Transverse colon (tissue), 4 donors: ENCODE results near the gene TRPM3. TPM values are rescaled to one million over a fixed set of nuclear protein-coding genes. Genes with fewer than 3 reads are reported as not detected.

Experiments used
- DNase-seq: peaks from one replicate; pipeline ENCODE4 v3.0.0-alpha.2; 2019
- H3K27ac ChIP-seq, 4 donors: fragments of 200-600 bp; sonication (generic); 2 replicates each; pipeline ENCODE4 v1.5.1; 2016 to 2018; ENCODE audit warnings: inconsistent platforms in 4 of 4
- H3K27me3 ChIP-seq: fragments of 200-600 bp; sonication (generic); 2 replicates; pipeline ENCODE4 v1.5.1; 2017; ENCODE audit warnings: inconsistent platforms
- H3K36me3 ChIP-seq, 4 donors: fragments of 200-600 bp; sonication (generic); 2 replicates each; pipeline ENCODE4 v1.5.1; 2017 to 2019; ENCODE audit warnings: inconsistent platforms in 4 of 4
- H3K4me1 ChIP-seq, 4 donors: fragments of 200-600 bp; sonication (generic); 2 replicates each; pipeline ENCODE4 v1.5.1; 2017 to 2020; ENCODE audit warnings: inconsistent platforms in 4 of 4
- H3K4me3 ChIP-seq, 4 donors: fragments of 200-600 bp; sonication (generic); 1 replicate in 1 of 4; 2 replicates in 3 of 4; pipeline versions ENCODE4 v1.5.1 to v1.6.1; 2017 to 2019; ENCODE audit warnings: inconsistent platforms in 4 of 4
- H3K9me3 ChIP-seq, 2 donors: fragments of 200-600 bp; sonication (generic); 2 replicates each; pipeline ENCODE4 v1.5.1; 2017 to 2019; ENCODE audit warnings: inconsistent platforms in 2 of 2
- CTCF ChIP-seq, 5 experiments: fragments of 200-600 bp in 3 of 5; fragments of 450-650 bp in 2 of 5; sonication (generic) in 3 of 5; IDR thresholded peaks; 1 replicate in 2 of 5; 2 replicates in 3 of 5; pipeline ENCODE4 v1.5.1; 2016 to 2017; ENCODE audit warnings: antibody characterized with exemption in 5 of 5, inconsistent platforms in 3 of 5, mild to moderate bottlenecking in 2 of 5, moderate library complexity in 1 of 5
- EP300 ChIP-seq: sonication (generic); formaldehyde crosslinking; IDR thresholded peaks from one replicate; pipeline ENCODE4 v1.6.1; 2017; ENCODE audit warnings: antibody characterized with exemption, low read depth
- POLR2A ChIP-seq: fragments of 450-650 bp; IDR thresholded peaks from one replicate; pipeline ENCODE4 v1.6.1; 2016; ENCODE audit warnings: antibody characterized with exemption, mild to moderate bottlenecking, moderate library complexity
- POLR2AphosphoS5 ChIP-seq, 3 donors: sonication (generic); formaldehyde crosslinking; IDR thresholded peaks; one replicate each; pipeline ENCODE4 v1.6.1; 2016; ENCODE audit warnings: antibody characterized with exemption in 3 of 3
- WGBS, 2 donors: methylation state at CpG; one replicate each; pipeline ENCODE4 v1.1.5; 2018; ENCODE audit warnings: low coverage in 1 of 2; 5-methylcytosine and 5-hydroxymethylcytosine counted together
- in situ Hi-C, 4 donors: fragments of 200-750 bp; cut with MboI; loops; one replicate each; pipeline versions ENCODE4 v1.15.0 to v1.15.1; 2017; ENCODE audit warnings: low sequenced_read_pairs in 3 of 4, low pct_ligation_motif_present in 1 of 4, low pct_unique_long_range_greater_than_20kb in 1 of 4
- intact Hi-C: fragments of 100-400 bp; cut with DNase I; formaldehyde crosslinking; loops from one replicate; pipeline ENCODE4 v1.15.1; 2023; ENCODE audit warnings: low total_unique reads
- total RNA-seq, 4 donors: library from RNA; depleted of rRNA; stranded (reverse); fragments of >200 nt; gene quantifications; one replicate each; pipeline ENCODE4 v1.1.0, GENCODE V29; 2016

Gene TRPM3
- total RNA-seq, 4 donors from 2014 or later: 0.16 to 1.2 (median 0.32) TPM

DNA sequence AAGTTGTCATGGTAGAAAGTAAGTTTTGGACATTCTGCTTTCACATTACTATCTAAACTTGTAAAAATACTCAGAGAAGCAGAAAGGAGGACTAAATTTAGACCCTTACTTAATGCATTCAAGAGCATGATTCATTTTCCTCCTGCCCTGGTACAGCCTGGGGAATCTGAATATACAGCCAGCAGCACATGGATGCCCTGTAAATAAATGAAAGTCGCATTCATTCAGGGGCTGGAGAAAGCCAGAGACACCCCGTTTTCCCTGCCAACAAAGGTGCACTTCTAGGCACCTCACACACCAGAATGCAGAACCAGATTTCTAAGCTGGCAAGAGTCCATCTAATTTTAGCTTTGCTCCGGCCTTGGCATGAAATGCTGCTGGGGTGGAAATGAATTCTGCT lies 534.2 kb downstream of the TRPM3 start:
- Histone ChIP-seq H3K9me3 (no peaks in the 10 kb centered on the region), H3K27me3 (no peaks in the 10 kb centered on the region), H3K4me3 (no peak overlapping the region), H3K4me1 (peaks cover 14 to 27% (median 17%) of the 10 kb centered on the region in 4 donors), H3K36me3 (no peaks in the 10 kb centered on the region), H3K27ac (peak overlapping the region; percentile 74 to 84 (median 82))
- in situ Hi-C loops (loop anchor here in 2 of 4 donors (10.0 to 25.0 kb wide), 3 partner anchors 100 to 600 kb away; no protein-coding TSS in a partner anchor), intact Hi-C loops (loop anchor here (5.0 kb wide), 1 partner anchor 170 kb away; no protein-coding TSS in a partner anchor)
- TF ChIP-seq POLR2AphosphoS5 (IDR thresholded peaks at IDR 0.05): peak in 1 of 3 donors; percentile 22
- TF ChIP-seq EP300: no peak
- no peak for TF ChIP-seq POLR2A
- no peak for TF ChIP-seq CTCF (IDR thresholded peaks at IDR 0.05)
- DNase-seq: no peak
- whole genome bisulfite sequencing, 2 donors: 63% methylated on average over 3 of the region's 3 CpGs; no CpG with 5 or more reads in 1 of the 2 donors

DNA sequence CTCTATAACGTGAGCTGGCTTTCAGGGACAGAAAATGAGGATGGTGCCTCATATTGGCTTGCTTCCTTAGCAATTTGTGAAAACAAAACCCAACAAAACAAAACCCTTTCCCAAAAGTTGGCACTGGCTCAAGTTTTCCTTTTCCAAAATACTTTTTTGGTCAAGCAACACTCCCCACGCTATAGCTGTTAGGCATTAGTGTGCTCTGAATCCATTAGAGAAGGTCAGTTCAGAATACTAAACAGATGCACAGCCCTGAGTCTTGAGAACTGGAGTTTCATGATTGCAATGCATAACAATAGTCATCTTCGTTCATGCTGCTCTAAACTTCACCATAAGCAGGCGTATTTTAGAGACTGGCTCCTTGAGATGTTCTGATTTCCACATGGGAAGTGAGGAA lies 534.9 kb downstream of the TRPM3 start:
- H3K27ac ChIP-seq: peak overlapping the region; percentile 74 to 84 (median 82)
- no peaks in the 10 kb centered on the region for H3K27me3 ChIP-seq
- no peaks in the 10 kb centered on the region for H3K9me3 ChIP-seq
- no peak overlapping the region for H3K4me3 ChIP-seq
- peaks cover 14 to 27% (median 17%) of the 10 kb centered on the region in 4 donors for H3K4me1 ChIP-seq
- intact Hi-C loops (loop anchor here (5.0 kb wide), 1 partner anchor 169 kb away; no protein-coding TSS in a partner anchor), in situ Hi-C loops (loop anchor here in 2 of 4 donors (10.0 to 25.0 kb wide), 3 partner anchors 101 to 599 kb away; no protein-coding TSS in a partner anchor)
- WGBS, 2 donors: 65 to 80% methylated on average over 3 to 4 of the region's 4 CpGs
- no peaks in the 10 kb centered on the region for H3K36me3 ChIP-seq
- no peak for DNase-seq
- TF ChIP-seq POLR2A (no peak), CTCF (IDR thresholded peaks at IDR 0.05) (no peak), EP300 (no peak), POLR2AphosphoS5 (IDR thresholded peaks at IDR 0.05) (no peak)

- no peaks in the 10 kb centered on the region for H3K36me3 ChIP-seq
- intact Hi-C loops: no loop called here
- no peaks in the 10 kb centered on the region for H3K9me3 ChIP-seq
- H3K4me3 ChIP-seq: no peak overlapping the region
- H3K27me3 ChIP-seq: no peaks in the 10 kb centered on the region
- in situ Hi-C loops: loop anchor here in 2 of 4 donors (10.0 to 25.0 kb wide), 3 partner anchors 97 to 595 kb away; no protein-coding TSS in a partner anchor
- DNase-seq: no peak
- WGBS, 2 donors: 80 to 94% methylated on average over 1 to 2 of the region's 2 CpGs
- peaks cover 0 to 17% (median 0%) of the 10 kb centered on the region in 4 donors for H3K4me1 ChIP-seq
- no peak overlapping the region for H3K27ac ChIP-seq
- TF ChIP-seq POLR2AphosphoS5 (IDR thresholded peaks at IDR 0.05): no peak
- TF ChIP-seq CTCF (IDR thresholded peaks at IDR 0.05): no peak
- no peak for TF ChIP-seq POLR2A
- no peak for TF ChIP-seq EP300
Measured at GRCh38 chr9:70581955-70582350, 539.5 kb downstream of the TRPM3 start.

DNA sequence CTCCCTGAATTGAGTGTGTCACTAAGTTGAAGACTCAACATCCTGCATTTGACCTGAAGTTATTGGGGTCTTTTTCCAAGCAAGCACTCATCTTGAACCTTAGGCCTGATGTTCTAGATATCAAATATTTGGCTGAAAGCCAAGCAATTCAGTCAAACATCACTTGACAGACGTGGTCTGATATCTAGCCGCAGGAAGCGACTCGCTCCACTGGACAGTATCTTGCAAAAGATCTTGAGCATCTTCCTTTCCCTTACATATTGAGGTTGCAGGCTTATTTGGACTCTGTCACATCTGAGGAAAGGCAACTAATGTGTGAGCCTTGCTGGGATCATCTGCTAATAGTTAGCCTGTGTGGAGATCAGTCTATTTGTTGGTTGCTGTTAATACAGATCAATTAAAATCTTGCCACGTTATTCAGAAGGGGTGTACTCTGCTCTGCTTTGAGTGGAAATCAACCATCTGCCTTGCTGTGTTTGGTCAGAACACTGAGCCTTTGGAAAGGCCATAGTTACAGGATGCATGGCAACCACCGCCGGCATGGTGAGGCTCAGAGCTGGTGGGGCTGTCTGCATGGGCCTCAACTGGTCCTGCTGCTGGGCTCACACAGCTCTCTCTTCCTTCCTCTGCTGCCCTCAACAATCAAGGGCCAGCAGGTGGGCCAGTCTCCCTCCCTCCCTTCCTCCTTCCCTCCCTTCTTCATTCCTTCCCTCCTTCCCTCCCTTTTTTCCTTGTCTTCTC lies 540.0 kb downstream of the TRPM3 start:
- intact Hi-C loops (no loop called here), in situ Hi-C loops (loop anchor here in 2 of 4 donors (10.0 to 25.0 kb wide), 3 partner anchors 97 to 594 kb away; no protein-coding TSS in a partner anchor)
- Histone ChIP-seq H3K9me3 (no peaks in the 10 kb centered on the region), H3K27ac (no peak overlapping the region), H3K27me3 (no peaks in the 10 kb centered on the region), H3K4me3 (no peak overlapping the region), H3K36me3 (no peaks in the 10 kb centered on the region), H3K4me1 (peaks cover 0 to 12% (median 0%) of the 10 kb centered on the region in 4 donors)
- 72% methylated on average over 7 of the region's 7 CpGs; no CpG with 5 or more reads in 1 of the 2 donors for WGBS, 2 donors
- TF ChIP-seq CTCF (IDR thresholded peaks at IDR 0.05): no peak
- no peak for TF ChIP-seq POLR2A
- TF ChIP-seq EP300: no peak
- no peak for TF ChIP-seq POLR2AphosphoS5 (IDR thresholded peaks at IDR 0.05)
- DNase-seq: no peak
